Measurements from ENCODE around the gene HDGFL3. TPM values are rescaled to one million over a fixed set of nuclear protein-coding genes. Genes with fewer than 3 reads are reported as not detected.

Gene HDGFL3
- total RNA-seq, 4 donors from 2014 or later = 17.7 to 32.2 (median 29.4) TPM

DNA sequence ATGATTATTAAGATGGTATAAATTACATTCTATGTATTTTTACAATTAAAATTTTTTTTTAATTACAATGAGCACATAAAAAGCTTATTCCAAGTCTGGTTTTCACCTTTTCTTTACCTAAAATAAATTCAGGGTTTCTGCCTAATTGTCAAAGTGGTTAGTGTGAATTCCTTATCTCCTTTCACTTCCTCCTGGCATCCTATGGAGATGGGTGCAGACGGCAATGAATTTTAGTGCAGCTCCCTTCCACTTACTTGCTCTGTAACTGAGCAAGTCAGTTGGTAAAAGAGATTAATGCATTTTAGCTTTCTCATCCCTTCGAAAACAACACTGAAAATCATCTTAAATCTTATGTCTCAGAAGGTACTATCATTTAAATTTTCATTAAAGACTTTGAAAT, 13.1 kb downstream of the HDGFL3 start:
- no peak for TF ChIP-seq CTCF (IDR thresholded peaks at IDR 0.05; ENCODE audit: low read depth)

GRCh38 chr15:83193721-83194120, 13.9 kb downstream of the HDGFL3 start:
- no peak for TF ChIP-seq CTCF (IDR thresholded peaks at IDR 0.05; ENCODE audit: low read depth)

- TF ChIP-seq CTCF (IDR thresholded peaks at IDR 0.05; ENCODE audit: low read depth) = no peak
Measured at GRCh38 chr15:83192742-83193141, 14.9 kb downstream of the HDGFL3 start.

DNA sequence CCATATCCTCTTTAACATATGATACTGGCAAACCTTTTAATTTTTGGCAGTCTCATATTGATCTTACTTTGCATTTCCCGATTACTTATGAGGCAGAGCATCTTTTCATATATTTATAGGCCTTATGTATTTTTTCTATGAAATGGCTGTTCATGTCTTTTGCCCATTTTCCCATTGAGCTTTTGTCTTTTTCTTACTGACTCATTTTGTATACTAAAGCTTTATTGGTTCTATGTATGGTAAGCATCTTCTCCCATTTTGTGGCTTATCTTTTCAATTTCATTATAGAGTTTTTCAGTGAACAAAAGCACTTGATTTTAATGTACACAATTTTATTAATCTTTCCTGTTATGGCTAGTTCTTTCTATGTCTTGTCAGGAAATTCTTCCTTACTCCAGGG, 17.2 kb downstream of the HDGFL3 start:
- no peak for TF ChIP-seq CTCF (IDR thresholded peaks at IDR 0.05; ENCODE audit: low read depth)

DNA sequence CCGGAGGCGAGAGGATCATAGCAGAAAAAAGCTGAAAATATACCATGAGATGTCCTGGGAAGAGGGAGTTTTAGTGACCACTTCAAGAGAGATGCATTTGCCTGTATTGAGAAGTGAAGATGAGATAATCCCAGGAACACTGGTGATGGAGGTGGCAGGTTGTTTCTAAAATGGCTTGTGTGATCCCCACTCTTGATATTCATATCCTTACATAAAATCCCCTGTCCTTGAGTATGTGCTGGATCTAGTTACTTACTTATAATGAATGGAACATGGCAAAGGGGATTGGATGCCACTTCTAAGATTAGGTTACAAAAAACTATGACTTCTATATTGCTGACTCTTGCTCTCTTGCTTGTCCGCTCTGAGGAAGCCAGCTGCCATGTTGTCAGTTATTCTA, 22.1 kb downstream of the HDGFL3 start:
- TF ChIP-seq CTCF (IDR thresholded peaks at IDR 0.05; ENCODE audit: low read depth) = no peak

DNA sequence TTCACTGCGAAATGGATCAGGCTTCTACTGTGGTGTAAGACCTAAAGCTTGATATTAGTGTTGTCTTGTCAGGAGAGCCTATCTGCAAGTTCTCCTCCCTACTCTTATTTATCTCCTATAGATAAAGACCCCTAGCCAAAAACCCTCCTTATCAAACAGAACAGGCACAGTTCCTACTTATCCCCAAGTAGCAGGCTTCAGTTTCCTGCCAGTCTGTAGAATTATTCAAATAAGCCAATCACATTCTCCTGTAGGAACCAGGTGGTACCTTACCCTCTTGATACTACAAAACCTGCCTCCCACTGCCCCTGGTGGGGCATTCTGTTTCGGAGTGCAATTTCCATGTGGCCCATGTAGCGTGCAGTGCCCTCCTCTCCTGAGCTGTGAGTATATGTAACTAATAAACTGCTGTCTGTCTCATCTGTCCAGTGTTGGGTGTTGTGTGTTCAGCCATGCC, 28.7 kb downstream of the HDGFL3 start:
- no peak for TF ChIP-seq CTCF (IDR thresholded peaks at IDR 0.05; ENCODE audit: low read depth)

DNA sequence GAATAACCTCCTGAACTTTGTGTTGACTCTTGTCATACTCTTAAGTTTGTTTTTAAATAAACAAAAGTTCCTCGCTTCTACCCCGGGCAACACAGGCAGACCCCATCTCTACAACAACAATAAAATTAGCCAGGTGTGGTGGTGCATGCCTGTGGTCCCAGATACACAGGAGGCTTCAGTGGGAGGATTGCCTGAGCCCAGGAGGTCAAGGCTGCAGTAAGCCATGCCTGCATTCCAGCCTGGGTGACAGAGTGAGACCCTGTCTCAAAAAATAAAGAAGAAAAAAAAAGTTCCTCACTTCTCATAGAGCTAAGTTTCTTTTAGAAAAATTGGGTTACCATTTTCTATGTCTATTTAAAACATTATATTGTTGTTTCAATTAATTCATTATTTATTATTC, 29.2 kb downstream of the HDGFL3 start:
- no peak for TF ChIP-seq CTCF (IDR thresholded peaks at IDR 0.05; ENCODE audit: low read depth)

Measured in subcutaneous adipose tissue (tissue), 4 donors.